ENCODE measurements around the gene MYO1A.
"Not testable (repeated sequence)": the region's sequence is repeated elsewhere in the genome, so short reads cannot be mapped to it uniquely, and the experiment has no call there.

The MYO1A gene

GRCh38 chr12:57087010-57087690 is 37.2 kb upstream of the MYO1A start:
- DNase-seq (ENCODE audit: low spot score) = peak; percentile 89

- DNase-seq (ENCODE audit: low spot score) = peak; percentile 73
Observed at GRCh38 chr12:57086493-57087009, 36.6 kb upstream of the MYO1A start.

GRCh38 chr12:57085999-57086492 is 36.1 kb upstream of the MYO1A start:
- peak; percentile 66 for DNase-seq (ENCODE audit: low spot score)

- no peak for DNase-seq (ENCODE audit: low spot score)
Observed at GRCh38 chr12:57080855-57081254, 30.9 kb upstream of the MYO1A start.

- DNase-seq (ENCODE audit: low spot score) = no peak
Observed at GRCh38 chr12:57079821-57080220, 29.9 kb upstream of the MYO1A start.

- DNase-seq (ENCODE audit: low spot score) = peak; percentile 96
Observed at GRCh38 chr12:57078519-57079404, 28.8 kb upstream of the MYO1A start, which contains the start of gene NEMP1. NEMP1 (minus strand) TSS chr12:57078791; CDS start chr12:57078745, 46 bp downstream.

GRCh38 chr12:57073566-57074450 is 23.9 kb upstream of the MYO1A start:
- not testable (repeated sequence) for DNase-seq (ENCODE audit: low spot score)

- DNase-seq (ENCODE audit: low spot score) = no peak
Observed at GRCh38 chr12:57072661-57073060, 22.7 kb upstream of the MYO1A start.

- peak; percentile 72 for DNase-seq (ENCODE audit: low spot score)
Observed at GRCh38 chr12:57069523-57069922, 19.6 kb upstream of the MYO1A start.

- DNase-seq (ENCODE audit: low spot score) = no peak
Observed at GRCh38 chr12:57066245-57066644, 16.3 kb upstream of the MYO1A start.

GRCh38 chr12:57063991-57064685 is 14.2 kb upstream of the MYO1A start:
- DNase-seq (ENCODE audit: low spot score) = no peak

- DNase-seq (ENCODE audit: low spot score) = no peak
Observed at GRCh38 chr12:57058454-57058853, 8.5 kb upstream of the MYO1A start.

GRCh38 chr12:57057067-57057751 is 7.3 kb upstream of the MYO1A start:
- no peak for DNase-seq (ENCODE audit: low spot score)

GRCh38 chr12:57055824-57056223 is 5.9 kb upstream of the MYO1A start:
- no peak for DNase-seq (ENCODE audit: low spot score)

GRCh38 chr12:57053901-57054300 is 4.0 kb upstream of the MYO1A start:
- not testable (repeated sequence) for DNase-seq (ENCODE audit: low spot score)

GRCh38 chr12:57053146-57053545 is 3.2 kb upstream of the MYO1A start:
- DNase-seq (ENCODE audit: low spot score) = not testable (repeated sequence)

GRCh38 chr12:57051011-57051410 is 1.1 kb upstream of the MYO1A start:
- no peak for DNase-seq (ENCODE audit: low spot score)

GRCh38 chr12:57049119-57049446 is 846 bp downstream of the MYO1A start:
- no peak for DNase-seq (ENCODE audit: low spot score)

GRCh38 chr12:57048423-57049118 is 1.4 kb downstream of the MYO1A start:
- DNase-seq (ENCODE audit: low spot score) = no peak

- no peak for DNase-seq (ENCODE audit: low spot score)
Observed at GRCh38 chr12:57047981-57048380, 1.9 kb downstream of the MYO1A start.

Data from D341Med (cell line).